Stimulated activated effector memory CD8-positive, alpha-beta T cell treated with anti-CD3 and anti-CD28 coated beads, Interleukin-12 subunit alpha, Interleukin-12 subunit beta, amount 100 ng/mL, for 72 hours (primary cell): ENCODE data around the gene DAB1.

ENCODE experiments used
- ATAC-seq: fragments of 150-1000 bp; cut with Tn5 transposase; 2 replicates; pipeline ENCODE4 v1.10.0; 2021
- DNase-seq, 2 donors: peaks; one replicate each; pipeline ENCODE4 v3.0.0; 2021 to 2022; ENCODE audit warnings: low spot score in 2 of 2
- H3K27ac Mint-ChIP-seq: one replicate; pipeline ENCODE4 v1.8.0; 2022; ENCODE audit warnings: mild to moderate bottlenecking, mixed read lengths
- H3K36me3 Mint-ChIP-seq: one replicate; pipeline ENCODE4 v1.8.0; 2022; ENCODE audit warnings: mild to moderate bottlenecking, mixed read lengths
- H3K4me1 Mint-ChIP-seq: one replicate; pipeline ENCODE4 v1.8.0; 2022; ENCODE audit warnings: mixed read lengths
- H3K4me3 Mint-ChIP-seq: one replicate; pipeline ENCODE4 v1.8.0; 2022; ENCODE audit warnings: mild to moderate bottlenecking, mixed read lengths
- H3K9me3 Mint-ChIP-seq: one replicate; pipeline ENCODE4 v1.8.0; 2022; ENCODE audit warnings: mixed read lengths

DAB1 gene

GRCh38 chr1:57188168-57188567 lies 235.7 kb downstream of the DAB1 start:
- H3K9me3 Mint-ChIP-seq: no peaks in the 10 kb centered on the region
- no peak for DNase-seq
- no peaks in the 10 kb centered on the region for H3K4me1 Mint-ChIP-seq
- H3K27ac Mint-ChIP-seq: no peak overlapping the region
- H3K4me3 Mint-ChIP-seq: no peak overlapping the region
- ATAC-seq: no peak
- no peaks in the 10 kb centered on the region for H3K36me3 Mint-ChIP-seq

DNA sequence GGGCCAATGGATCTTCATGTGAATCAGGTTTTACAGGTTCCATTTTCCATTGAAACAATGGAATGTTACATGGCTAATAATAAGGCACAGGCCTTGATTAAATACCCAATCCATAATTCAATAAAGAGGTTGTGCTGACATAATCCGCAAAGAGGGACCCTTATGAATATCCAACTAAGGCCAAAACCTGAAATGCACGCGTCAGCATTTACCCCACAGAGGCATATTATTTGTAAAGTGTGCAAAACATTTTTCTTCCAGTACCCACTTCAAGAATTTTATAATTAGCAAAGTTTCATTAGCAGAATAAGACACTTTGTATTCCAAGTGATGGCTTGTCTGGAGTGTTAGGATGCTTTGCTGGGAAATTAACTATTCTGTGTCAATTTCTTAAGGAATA lies 237.4 kb downstream of the DAB1 start:
- H3K9me3 Mint-ChIP-seq: no peaks in the 10 kb centered on the region
- ATAC-seq (no peak), DNase-seq (no peak)
- no peak overlapping the region for H3K27ac Mint-ChIP-seq
- H3K4me3 Mint-ChIP-seq: no peak overlapping the region
- H3K4me1 Mint-ChIP-seq: no peaks in the 10 kb centered on the region
- H3K36me3 Mint-ChIP-seq: no peaks in the 10 kb centered on the region

DNA sequence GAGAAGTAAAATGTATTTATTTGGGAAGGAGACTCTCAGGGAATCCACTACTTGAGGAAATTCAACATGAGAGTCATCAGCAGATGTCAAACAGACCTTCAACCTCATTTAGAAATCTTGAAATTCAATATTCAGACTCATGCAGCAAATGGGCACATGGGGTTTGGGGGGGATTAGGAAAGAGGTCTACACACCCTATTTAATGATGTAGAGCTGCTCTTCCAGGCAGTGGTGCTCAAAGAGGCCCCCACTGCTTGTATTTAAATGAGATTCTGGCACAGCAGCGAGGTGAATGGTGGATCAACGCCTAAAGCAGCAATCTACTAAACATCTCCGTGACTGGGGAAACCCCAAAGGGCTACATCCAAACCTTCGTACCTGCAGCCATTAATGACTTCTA lies 244.9 kb downstream of the DAB1 start:
- H3K4me1 Mint-ChIP-seq: no peaks in the 10 kb centered on the region
- no peak overlapping the region for H3K27ac Mint-ChIP-seq
- H3K4me3 Mint-ChIP-seq: no peak overlapping the region
- DNase-seq: no peak
- H3K9me3 Mint-ChIP-seq: peaks cover 4% of the 10 kb centered on the region
- no peaks in the 10 kb centered on the region for H3K36me3 Mint-ChIP-seq
- no peak for ATAC-seq

DNA sequence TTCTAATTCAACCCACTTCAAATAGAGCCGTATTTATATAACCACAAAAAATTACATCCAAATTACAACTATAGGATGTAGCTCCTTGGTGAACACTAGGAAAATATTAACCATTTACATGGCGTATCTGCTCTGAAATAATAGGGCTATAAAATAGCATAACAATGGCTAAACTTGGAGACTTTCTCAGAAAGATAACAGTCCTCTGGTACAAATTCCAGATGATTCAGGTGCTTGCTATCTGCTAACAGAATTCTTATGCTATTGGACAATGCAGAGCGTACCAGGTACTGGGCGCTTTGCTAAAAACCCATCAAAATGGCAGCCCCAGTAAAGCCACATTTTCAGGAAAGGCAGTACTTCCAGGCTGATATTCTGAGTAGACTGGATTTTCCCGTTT lies 248.4 kb downstream of the DAB1 start:
- ATAC-seq (no peak), DNase-seq (no peak)
- H3K4me3 Mint-ChIP-seq: no peak overlapping the region
- no peaks in the 10 kb centered on the region for H3K36me3 Mint-ChIP-seq
- no peaks in the 10 kb centered on the region for H3K4me1 Mint-ChIP-seq
- H3K27ac Mint-ChIP-seq: no peak overlapping the region
- H3K9me3 Mint-ChIP-seq: peaks cover 6% of the 10 kb centered on the region

DNA sequence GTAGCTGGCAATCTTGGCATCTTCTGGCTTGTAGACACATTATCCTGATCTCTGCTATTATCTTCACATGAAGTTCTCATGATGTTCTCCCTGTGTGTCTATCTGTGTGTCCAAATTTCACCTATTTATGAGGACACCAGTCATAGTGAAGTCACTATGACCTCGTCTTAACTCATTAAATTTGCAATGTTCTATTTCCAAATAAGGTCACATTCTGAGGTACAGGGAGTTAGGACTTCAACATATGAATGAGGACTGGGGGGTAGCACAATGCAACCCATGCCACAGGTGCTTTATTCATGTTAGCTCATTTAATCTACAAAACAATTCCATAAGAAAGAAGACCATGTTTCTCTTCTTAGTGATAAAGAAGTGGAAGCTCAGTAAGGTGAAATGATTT lies 251.8 kb downstream of the DAB1 start:
- Mint-ChIP-seq H3K9me3 (peaks cover 4% of the 10 kb centered on the region), H3K4me1 (no peaks in the 10 kb centered on the region), H3K4me3 (no peak overlapping the region), H3K27ac (no peak overlapping the region), H3K36me3 (no peaks in the 10 kb centered on the region)
- ATAC-seq (no peak), DNase-seq (no peak)

- no peak for ATAC-seq
- no peak overlapping the region for H3K4me3 Mint-ChIP-seq
Observed at GRCh38 chr1:57167997-57168396, 255.9 kb downstream of the DAB1 start.

GRCh38 chr1:57165546-57165945 lies 258.3 kb downstream of the DAB1 start:
- DNase-seq (no peak), ATAC-seq (no peak)
- H3K36me3 Mint-ChIP-seq: no peaks in the 10 kb centered on the region
- peaks cover 10% of the 10 kb centered on the region for H3K4me1 Mint-ChIP-seq
- no peak overlapping the region for H3K27ac Mint-ChIP-seq
- no peaks in the 10 kb centered on the region for H3K9me3 Mint-ChIP-seq
- H3K4me3 Mint-ChIP-seq: no peak overlapping the region

More at GRCh38 chr1:57167997-57168396, 255.9 kb downstream of the DAB1 start:
- DNase-seq: no peak
- no peaks in the 10 kb centered on the region for H3K36me3 Mint-ChIP-seq
- H3K4me1 Mint-ChIP-seq: peaks cover 7% of the 10 kb centered on the region
- no peak overlapping the region for H3K27ac Mint-ChIP-seq
- peaks cover 2% of the 10 kb centered on the region for H3K9me3 Mint-ChIP-seq

GRCh38 chr1:57164584-57164983 lies 259.3 kb downstream of the DAB1 start:
- H3K27ac Mint-ChIP-seq: no peak overlapping the region
- ATAC-seq (peak; percentile 62), DNase-seq (no peak)
- H3K36me3 Mint-ChIP-seq: no peaks in the 10 kb centered on the region
- H3K4me1 Mint-ChIP-seq: peaks cover 10% of the 10 kb centered on the region
- H3K9me3 Mint-ChIP-seq: no peaks in the 10 kb centered on the region
- H3K4me3 Mint-ChIP-seq: no peak overlapping the region

DNA sequence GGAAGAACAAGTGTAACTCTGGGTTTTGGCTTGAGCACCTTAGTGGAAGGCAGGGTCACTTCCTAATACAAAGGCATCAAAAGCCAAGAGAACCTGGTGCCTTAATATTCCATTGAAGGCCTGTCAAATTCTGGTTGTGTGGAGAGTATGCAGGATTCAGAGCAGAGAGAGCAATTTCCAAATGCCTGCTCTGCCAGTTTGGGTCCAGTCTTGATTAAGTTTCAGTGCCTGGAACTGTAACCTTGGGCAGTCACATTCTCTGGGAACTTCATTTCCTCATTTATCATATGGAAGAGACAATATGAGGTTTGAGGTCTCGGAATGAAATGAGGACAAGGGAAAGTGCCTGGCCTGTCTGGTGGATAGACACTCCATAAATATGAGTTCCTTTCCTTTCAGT lies 260.1 kb downstream of the DAB1 start:
- Mint-ChIP-seq H3K27ac (no peak overlapping the region), H3K4me3 (no peak overlapping the region), H3K36me3 (no peaks in the 10 kb centered on the region), H3K4me1 (peaks cover 10% of the 10 kb centered on the region), H3K9me3 (no peaks in the 10 kb centered on the region)
- no peak for ATAC-seq
- DNase-seq: no peak

DNA sequence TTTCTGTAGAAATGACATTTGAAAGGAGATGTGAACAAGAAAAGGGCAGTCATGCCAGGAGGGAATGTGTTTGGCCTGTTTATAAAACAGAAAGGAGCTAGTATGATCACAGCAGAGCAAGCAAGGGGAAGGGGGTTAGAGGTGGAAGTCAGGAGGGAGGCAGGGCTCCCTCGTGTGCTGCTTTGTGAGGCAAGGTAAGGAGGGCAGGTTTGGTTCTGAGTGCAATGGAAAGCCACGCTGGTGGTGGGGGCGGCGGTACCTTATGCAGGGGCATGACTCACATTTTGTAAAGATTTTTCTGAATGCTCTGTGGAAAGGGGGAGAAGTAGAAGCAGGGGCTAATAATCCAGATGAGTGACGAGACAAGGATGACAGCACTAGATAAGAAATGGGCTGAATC lies 260.5 kb downstream of the DAB1 start:
- Mint-ChIP-seq H3K36me3 (no peaks in the 10 kb centered on the region), H3K27ac (no peak overlapping the region), H3K4me3 (no peak overlapping the region), H3K4me1 (peaks cover 10% of the 10 kb centered on the region), H3K9me3 (no peaks in the 10 kb centered on the region)
- ATAC-seq: peak; percentile 73
- DNase-seq: no peak

DNA sequence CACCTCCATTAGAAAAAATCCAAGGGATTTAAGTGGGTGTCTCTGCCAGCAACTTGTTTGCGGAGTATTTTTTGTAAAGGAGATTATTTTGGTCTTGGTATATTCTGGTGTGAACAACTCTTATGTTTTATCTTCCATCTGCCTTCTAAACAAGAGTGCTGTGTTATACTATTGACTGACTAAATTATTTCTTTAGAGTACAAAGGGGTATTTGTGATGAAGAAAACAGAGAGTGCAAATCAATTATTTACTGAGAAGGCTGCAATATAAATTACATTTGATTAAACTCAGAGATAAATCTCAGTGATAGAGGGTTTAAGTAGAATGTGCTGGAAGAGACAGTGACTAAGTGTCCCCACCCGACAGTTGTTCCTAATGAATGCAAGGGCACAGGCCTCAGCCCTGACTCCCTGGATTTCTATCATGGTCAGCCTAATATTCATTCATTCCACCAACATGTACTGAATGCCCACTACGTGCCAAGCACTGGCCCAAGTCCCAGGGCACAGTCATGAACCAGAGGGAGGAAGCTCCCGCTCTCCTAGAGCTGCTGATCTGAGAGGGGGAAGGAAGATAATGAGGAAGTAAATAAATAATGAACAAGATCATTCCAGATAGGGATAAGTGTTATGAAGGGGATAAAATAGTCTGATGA lies 261.1 kb downstream of the DAB1 start:
- H3K27ac Mint-ChIP-seq: no peak overlapping the region
- peaks cover 13% of the 10 kb centered on the region for H3K4me1 Mint-ChIP-seq
- ATAC-seq (no peak), DNase-seq (no peak)
- no peaks in the 10 kb centered on the region for H3K9me3 Mint-ChIP-seq
- no peak overlapping the region for H3K4me3 Mint-ChIP-seq
- no peaks in the 10 kb centered on the region for H3K36me3 Mint-ChIP-seq

GRCh38 chr1:57160594-57160993 lies 263.3 kb downstream of the DAB1 start:
- Mint-ChIP-seq H3K4me3 (no peak overlapping the region), H3K36me3 (peaks cover 5% of the 10 kb centered on the region), H3K9me3 (peaks cover 6% of the 10 kb centered on the region), H3K4me1 (peaks cover 20% of the 10 kb centered on the region), H3K27ac (no peak overlapping the region)
- DNase-seq (no peak), ATAC-seq (no peak)

GRCh38 chr1:57158604-57158998 lies 265.3 kb downstream of the DAB1 start:
- DNase-seq: no peak
- Mint-ChIP-seq H3K27ac (no peak overlapping the region), H3K36me3 (peaks cover 5% of the 10 kb centered on the region), H3K9me3 (peaks cover 6% of the 10 kb centered on the region), H3K4me3 (no peak overlapping the region), H3K4me1 (peaks cover 19% of the 10 kb centered on the region)
- ATAC-seq: no peak

- no peak overlapping the region for H3K27ac Mint-ChIP-seq
- H3K9me3 Mint-ChIP-seq: peaks cover 6% of the 10 kb centered on the region
- no peak overlapping the region for H3K4me3 Mint-ChIP-seq
- H3K4me1 Mint-ChIP-seq: peaks cover 13% of the 10 kb centered on the region
- DNase-seq: no peak
- peaks cover 5% of the 10 kb centered on the region for H3K36me3 Mint-ChIP-seq
- ATAC-seq: peak; percentile 58
Observed at GRCh38 chr1:57157818-57158603, 265.8 kb downstream of the DAB1 start.

GRCh38 chr1:57156907-57157306 lies 267.0 kb downstream of the DAB1 start:
- peaks cover 6% of the 10 kb centered on the region for H3K9me3 Mint-ChIP-seq
- H3K4me3 Mint-ChIP-seq: no peak overlapping the region
- H3K27ac Mint-ChIP-seq: no peak overlapping the region
- ATAC-seq (no peak), DNase-seq (no peak)
- peaks cover 10% of the 10 kb centered on the region for H3K4me1 Mint-ChIP-seq
- H3K36me3 Mint-ChIP-seq: peaks cover 5% of the 10 kb centered on the region

DNA sequence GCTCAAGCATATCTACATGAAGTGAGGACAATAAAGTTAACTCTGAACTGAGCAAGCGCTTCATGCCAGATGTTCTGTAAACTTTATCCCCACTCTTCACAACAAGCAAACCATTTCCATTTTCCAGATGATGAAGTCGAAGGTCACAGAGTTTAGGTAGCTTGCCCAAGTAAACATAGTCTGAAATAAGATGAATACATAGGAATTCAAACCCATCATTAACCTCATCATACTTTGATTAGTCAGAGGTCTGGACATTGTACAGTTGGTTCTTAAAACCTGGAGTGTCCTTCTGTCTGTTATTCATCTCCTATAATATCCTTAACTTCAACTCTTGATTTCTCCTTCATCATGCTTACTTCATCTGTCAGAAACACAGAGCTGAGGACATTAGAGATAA lies 277.8 kb downstream of the DAB1 start:
- DNase-seq: no peak
- Mint-ChIP-seq H3K9me3 (no peaks in the 10 kb centered on the region), H3K4me1 (no peaks in the 10 kb centered on the region), H3K36me3 (no peaks in the 10 kb centered on the region), H3K4me3 (no peak overlapping the region), H3K27ac (no peak overlapping the region)
- ATAC-seq: no peak
